K562 (cell line): Measurements from ENCODE around the gene GRIK1. TPM values are rescaled to one million over a fixed set of nuclear protein-coding genes. Genes with fewer than 3 reads are reported as not detected.

Source experiments
- CBX5 ChIP-seq: IDR thresholded peaks from 2 replicates; pipeline ENCODE4 v1.6.1; 2014; ENCODE audit warnings: low read depth, borderline replicate concordance
- NFE2 ChIP-seq: IDR thresholded peaks from 2 replicates; pipeline ENCODE4 v1.6.1; 2014; ENCODE audit warnings: antibody characterized with exemption, low read depth
- PRMT5 ChIP-seq: sonication (generic); formaldehyde crosslinking; IDR thresholded peaks from 2 replicates; pipeline ENCODE4 v1.5.0; 2020; ENCODE audit warnings: missing genetic modification reagents
- REST ChIP-seq, 2 experiments: fragments of 450-650 bp; formaldehyde crosslinking in 1 of 2; IDR thresholded peaks; 2 replicates each; pipeline versions ENCODE4 v1.4.0 to v1.6.1; 2014 to 2020; ENCODE audit warnings: mild to moderate bottlenecking in 2 of 2, borderline replicate concordance in 1 of 2, low read depth in 1 of 2
- TAF1 ChIP-seq: IDR thresholded peaks from 2 replicates; pipeline ENCODE4 v1.6.1; 2011; ENCODE audit warnings: mild to moderate bottlenecking, low read length, moderate library complexity; ENCODE audit not compliant: insufficient read depth, control insufficient read depth, severe bottlenecking; ENCODE audit errors: extremely low read depth
- THAP7 ChIP-seq: fragments of 250-450 bp; sonication (Bioruptor Pico); IDR thresholded peaks from 2 replicates; pipeline ENCODE4 v1.5.0; 2021
- ZNF384 ChIP-seq: IDR thresholded peaks from 2 replicates; pipeline ENCODE4 v1.6.1; 2012; ENCODE audit warnings: low read depth, low read length, improper control_type of control experiment
- ZNF592 ChIP-seq: fragments of 450-650 bp; IDR thresholded peaks from 2 replicates; pipeline ENCODE4 v1.6.1; 2017; ENCODE audit warnings: antibody characterized with exemption, mild to moderate bottlenecking
- polyA plus RNA-seq, 8 experiments: library from polyadenylated mRNA; depleted of rRNA in 4 of 8; stranded (reverse) in 5 of 8; unstranded in 3 of 8; fragments of >200 nt; fragmentation: Nextera tagmentation in 2 of 8; fragmentation: Illumina TruSeq in 1 of 8; extraction: Ambion mirVana in 2 of 8; extraction: Trizol in 1 of 8; gene quantifications; 2 replicates each; pipeline versions ENCODE4 v1.2.1 to v1.2.3, GENCODE V29; 2011 to 2014; ENCODE audit warnings: inconsistent platforms in 1 of 8, missing spikeins in 1 of 8
- total RNA-seq, 7 experiments: library from RNA; depleted of rRNA in 6 of 7; stranded (reverse); fragments of >200 nt in 6 of 7; fragmentation: Illumina TruSeq in 2 of 7; extraction: Trizol in 2 of 7; gene quantifications; 2 replicates each; pipeline versions ENCODE4 v1.2.1 to v1.2.3, GENCODE V29; 2011 to 2021; ENCODE audit warnings: low replicate concordance in 1 of 7
- TF ChIP-seq, protein P1 (sequence below): sonication (generic); formaldehyde crosslinking; IDR thresholded peaks from 2 replicates; pipeline ENCODE4 v1.8.0; 2022; ENCODE audit warnings: mild to moderate bottlenecking, missing genetic modification reagents

Gene GRIK1
- total and polyA plus RNA-seq, 9 of the 15 experiments (the other 6 are each of a cell fraction or from before 2014, with no cell fraction given) = 0.17 to 2.8 (median 0.53) TPM

GRCh38 chr21:29648710-29649240 is 291.0 kb downstream of the GRIK1 start (continued):
- no peak for TF ChIP-seq REST (IDR thresholded peaks at IDR 0.05; ENCODE audit: borderline replicate concordance)
- TF ChIP-seq REST (CRISPR knock-in tag; IDR thresholded peaks at IDR 0.05; ENCODE audit: low read depth) = no peak
- TF ChIP-seq THAP7 = no peak
- no peak for TF ChIP-seq PRMT5 (CRISPR knock-in tag)
- no peak for TF ChIP-seq CBX5
- TF ChIP-seq ZNF592 = peak; percentile 66; the same call in 1 of the 2 replicates
- TF ChIP-seq TAF1 = no peak
- TF ChIP-seq, protein P1, sequence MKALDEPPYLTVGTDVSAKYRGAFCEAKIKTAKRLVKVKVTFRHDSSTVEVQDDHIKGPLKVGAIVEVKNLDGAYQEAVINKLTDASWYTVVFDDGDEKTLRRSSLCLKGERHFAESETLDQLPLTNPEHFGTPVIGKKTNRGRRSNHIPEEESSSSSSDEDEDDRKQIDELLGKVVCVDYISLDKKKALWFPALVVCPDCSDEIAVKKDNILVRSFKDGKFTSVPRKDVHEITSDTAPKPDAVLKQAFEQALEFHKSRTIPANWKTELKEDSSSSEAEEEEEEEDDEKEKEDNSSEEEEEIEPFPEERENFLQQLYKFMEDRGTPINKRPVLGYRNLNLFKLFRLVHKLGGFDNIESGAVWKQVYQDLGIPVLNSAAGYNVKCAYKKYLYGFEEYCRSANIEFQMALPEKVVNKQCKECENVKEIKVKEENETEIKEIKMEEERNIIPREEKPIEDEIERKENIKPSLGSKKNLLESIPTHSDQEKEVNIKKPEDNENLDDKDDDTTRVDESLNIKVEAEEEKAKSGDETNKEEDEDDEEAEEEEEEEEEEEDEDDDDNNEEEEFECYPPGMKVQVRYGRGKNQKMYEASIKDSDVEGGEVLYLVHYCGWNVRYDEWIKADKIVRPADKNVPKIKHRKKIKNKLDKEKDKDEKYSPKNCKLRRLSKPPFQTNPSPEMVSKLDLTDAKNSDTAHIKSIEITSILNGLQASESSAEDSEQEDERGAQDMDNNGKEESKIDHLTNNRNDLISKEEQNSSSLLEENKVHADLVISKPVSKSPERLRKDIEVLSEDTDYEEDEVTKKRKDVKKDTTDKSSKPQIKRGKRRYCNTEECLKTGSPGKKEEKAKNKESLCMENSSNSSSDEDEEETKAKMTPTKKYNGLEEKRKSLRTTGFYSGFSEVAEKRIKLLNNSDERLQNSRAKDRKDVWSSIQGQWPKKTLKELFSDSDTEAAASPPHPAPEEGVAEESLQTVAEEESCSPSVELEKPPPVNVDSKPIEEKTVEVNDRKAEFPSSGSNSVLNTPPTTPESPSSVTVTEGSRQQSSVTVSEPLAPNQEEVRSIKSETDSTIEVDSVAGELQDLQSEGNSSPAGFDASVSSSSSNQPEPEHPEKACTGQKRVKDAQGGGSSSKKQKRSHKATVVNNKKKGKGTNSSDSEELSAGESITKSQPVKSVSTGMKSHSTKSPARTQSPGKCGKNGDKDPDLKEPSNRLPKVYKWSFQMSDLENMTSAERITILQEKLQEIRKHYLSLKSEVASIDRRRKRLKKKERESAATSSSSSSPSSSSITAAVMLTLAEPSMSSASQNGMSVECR = no peak
- TF ChIP-seq ZNF384 = no peak
- TF ChIP-seq NFE2 = no peak
